ENCODE measurements around the gene MAP2K1. TPM values are rescaled to one million over a fixed set of nuclear protein-coding genes. Genes with fewer than 3 reads are reported as not detected.
A peak's percentile ranks its signal among the peaks of the same experiment; 100 is the strongest.
"Not testable (repeated sequence)": the region's sequence is repeated elsewhere in the genome, so short reads cannot be mapped to it uniquely, and the experiment has no call there.

Gene MAP2K1
- 10 to 100 TPM; 31.3 to 36.4 TPM for total RNA-seq

GRCh38 chr15:66386204-66387123, at the start of gene MAP2K1:
Gene MAP2K1 (plus strand): TSS chr15:66386912. CDS start chr15:66387348, 436 bp downstream.
- H3K4me1 ChIP-seq: peaks cover 0 to 31% of the 10 kb centered on the region in 2 donors
- peak; percentile 98 for DNase-seq (ENCODE audit: low spot score)

GRCh38 chr15:66348530-66348929, 38.2 kb upstream of the MAP2K1 start:
- not testable (repeated sequence) for H3K4me3 ChIP-seq; H3K4me1 ChIP-seq; DNase-seq (ENCODE audit: low spot score); H3K9me3 ChIP-seq; H3K27ac ChIP-seq; H3K27me3 ChIP-seq; H3K36me3 ChIP-seq

More at GRCh38 chr15:66386204-66387123, at the start of gene MAP2K1:
- Histone ChIP-seq H3K9me3 (no peaks in the 10 kb centered on the region), H3K4me3 (peak within 1 kb of the TSS; percentile 85 to 94), H3K27me3 (no peaks in the 10 kb centered on the region), H3K36me3 (no peaks in the 10 kb centered on the region), H3K27ac (peak within 1 kb of the TSS; percentile 88 to 97)
- peak; percentile 45 to 79 for TF ChIP-seq CTCF (IDR thresholded peaks at IDR 0.05)

GRCh38 chr15:66356077-66356358, 30.7 kb upstream of the MAP2K1 start:
- Histone ChIP-seq H3K27ac (peak overlapping the region; percentile 76 to 77), H3K4me3 (peak overlapping the region; percentile 50 to 67), H3K27me3 (no peaks in the 10 kb centered on the region), H3K36me3 (no peaks in the 10 kb centered on the region), H3K4me1 (peaks cover 0 to 14% of the 10 kb centered on the region in 2 donors), H3K9me3 (no peaks in the 10 kb centered on the region)
- no peak for TF ChIP-seq CTCF (IDR thresholded peaks at IDR 0.05)
- DNase-seq (ENCODE audit: low spot score): no peak

- H3K27ac ChIP-seq: peak within 1 kb of the TSS; percentile 76 to 77
- peak; percentile 93 for DNase-seq (ENCODE audit: low spot score)
- H3K36me3 ChIP-seq: no peaks in the 10 kb centered on the region
- H3K4me3 ChIP-seq: peak within 1 kb of the TSS; percentile 50 to 67
- TF ChIP-seq CTCF (IDR thresholded peaks at IDR 0.05): no peak
- no peaks in the 10 kb centered on the region for H3K27me3 ChIP-seq
- H3K4me1 ChIP-seq: peaks cover 0 to 14% of the 10 kb centered on the region in 2 donors
- no peaks in the 10 kb centered on the region for H3K9me3 ChIP-seq
These were observed 30.1 kb upstream of the MAP2K1 start, which contains the start of gene TIPIN for GRCh38 chr15:66356359-66357236. Gene TIPIN (minus strand): TSS chr15:66356685. CDS start chr15:66352947, 3,738 bp downstream.

- Histone ChIP-seq H3K27ac (no peak overlapping the region), H3K9me3 (no peaks in the 10 kb centered on the region), H3K36me3 (no peaks in the 10 kb centered on the region), H3K4me3 (no peak overlapping the region), H3K27me3 (no peaks in the 10 kb centered on the region), H3K4me1 (peaks cover 0 to 14% of the 10 kb centered on the region in 2 donors)
- DNase-seq (ENCODE audit: low spot score): no peak
- no peak for TF ChIP-seq CTCF (IDR thresholded peaks at IDR 0.05)
These were observed 27.0 kb upstream of the MAP2K1 start for GRCh38 chr15:66359740-66360139.

- H3K36me3 ChIP-seq; H3K27me3 ChIP-seq; H3K4me1 ChIP-seq; H3K9me3 ChIP-seq; H3K27ac ChIP-seq; DNase-seq (ENCODE audit: low spot score); H3K4me3 ChIP-seq: not testable (repeated sequence)
These were observed 24.8 kb upstream of the MAP2K1 start for GRCh38 chr15:66361745-66362460.

Measured in right atrium auricular region (tissue), 2 donors.